GM12875 (cell line): ENCODE results near the gene NXPH1.

Experiments
- H3K4me3 ChIP-seq: one replicate; pipeline ENCODE4 v1.5.1; 2011; ENCODE audit warnings: low read depth, low read length, control low read depth
- TF ChIP-seq, protein P1 (sequence below): IDR thresholded peaks from 2 replicates; pipeline ENCODE4 v1.5.1; 2011; ENCODE audit warnings: low read depth, mild to moderate bottlenecking, control low read depth, inconsistent platforms, low read length, moderate library complexity, borderline replicate concordance; ENCODE audit not compliant: insufficient read depth

Gene NXPH1

DNA sequence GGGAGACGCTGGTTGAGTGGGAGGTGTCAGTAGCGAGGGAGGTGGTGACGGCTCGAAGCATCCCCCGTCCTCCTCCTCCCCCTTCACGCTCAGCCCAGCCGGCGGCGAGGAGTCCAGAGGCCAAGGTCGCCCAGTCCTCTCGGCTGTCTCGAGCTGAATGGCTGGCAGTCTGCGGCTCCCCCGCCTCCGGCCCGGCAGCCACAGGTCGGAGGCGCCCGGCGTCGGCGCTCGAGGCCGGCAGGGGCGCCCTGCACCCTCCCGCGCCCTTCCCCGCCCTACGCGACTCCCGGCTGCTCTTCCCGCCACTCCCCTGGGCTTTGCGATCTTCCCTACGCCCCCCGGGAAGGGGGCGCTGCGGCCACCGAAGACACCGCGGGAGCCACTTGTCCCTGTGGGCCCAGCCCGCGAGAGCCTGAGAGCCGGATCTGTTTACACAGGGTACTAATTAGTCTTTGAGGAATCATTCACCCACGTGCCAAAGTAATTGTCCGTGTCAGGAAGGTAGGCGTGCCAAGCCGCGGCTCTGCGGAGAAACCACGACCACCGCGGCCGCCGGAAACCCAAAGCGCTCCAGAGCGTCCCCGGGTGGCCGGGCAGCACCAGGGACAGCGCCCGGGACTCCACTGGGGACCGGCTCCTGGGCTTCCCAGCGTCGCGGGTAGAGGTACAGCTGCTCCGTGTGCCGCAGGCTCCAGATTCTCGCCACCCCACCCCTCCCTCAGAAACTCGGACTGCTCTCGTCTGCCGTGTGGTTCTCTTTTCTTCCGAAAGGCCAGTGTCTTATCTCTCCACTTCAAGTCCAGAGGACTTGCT lies at the start of gene NXPH1:
Gene NXPH1, plus strand, starts transcription at position 133 of the 813 bp plus-strand sequence.
- no peak within 1 kb of the TSS for H3K4me3 ChIP-seq
- TF ChIP-seq, protein P1, sequence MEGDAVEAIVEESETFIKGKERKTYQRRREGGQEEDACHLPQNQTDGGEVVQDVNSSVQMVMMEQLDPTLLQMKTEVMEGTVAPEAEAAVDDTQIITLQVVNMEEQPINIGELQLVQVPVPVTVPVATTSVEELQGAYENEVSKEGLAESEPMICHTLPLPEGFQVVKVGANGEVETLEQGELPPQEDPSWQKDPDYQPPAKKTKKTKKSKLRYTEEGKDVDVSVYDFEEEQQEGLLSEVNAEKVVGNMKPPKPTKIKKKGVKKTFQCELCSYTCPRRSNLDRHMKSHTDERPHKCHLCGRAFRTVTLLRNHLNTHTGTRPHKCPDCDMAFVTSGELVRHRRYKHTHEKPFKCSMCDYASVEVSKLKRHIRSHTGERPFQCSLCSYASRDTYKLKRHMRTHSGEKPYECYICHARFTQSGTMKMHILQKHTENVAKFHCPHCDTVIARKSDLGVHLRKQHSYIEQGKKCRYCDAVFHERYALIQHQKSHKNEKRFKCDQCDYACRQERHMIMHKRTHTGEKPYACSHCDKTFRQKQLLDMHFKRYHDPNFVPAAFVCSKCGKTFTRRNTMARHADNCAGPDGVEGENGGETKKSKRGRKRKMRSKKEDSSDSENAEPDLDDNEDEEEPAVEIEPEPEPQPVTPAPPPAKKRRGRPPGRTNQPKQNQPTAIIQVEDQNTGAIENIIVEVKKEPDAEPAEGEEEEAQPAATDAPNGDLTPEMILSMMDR = peak; percentile 1

DNA sequence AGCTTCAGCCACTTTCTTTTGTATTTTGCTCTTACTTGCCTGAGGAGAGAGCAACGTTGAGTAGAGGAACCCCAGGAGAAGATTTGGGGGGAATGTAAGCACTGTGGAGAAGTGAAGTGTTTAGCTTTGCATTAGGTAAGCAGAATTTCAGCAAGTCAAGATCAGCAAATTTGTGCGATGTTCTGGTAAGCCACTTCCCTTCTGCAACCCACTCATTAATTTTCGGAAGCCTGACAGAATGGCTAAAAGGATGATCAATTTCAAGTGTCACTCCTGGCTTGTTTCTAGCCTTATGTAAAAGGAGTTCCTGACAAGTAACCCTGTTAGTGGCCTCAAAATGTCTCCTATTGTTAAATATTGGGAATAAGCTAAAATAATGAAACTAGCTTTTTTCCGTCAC lies 48.5 kb upstream of the NXPH1 start:
- TF ChIP-seq, protein P1 = no peak
- H3K4me3 ChIP-seq = no peak overlapping the region

DNA sequence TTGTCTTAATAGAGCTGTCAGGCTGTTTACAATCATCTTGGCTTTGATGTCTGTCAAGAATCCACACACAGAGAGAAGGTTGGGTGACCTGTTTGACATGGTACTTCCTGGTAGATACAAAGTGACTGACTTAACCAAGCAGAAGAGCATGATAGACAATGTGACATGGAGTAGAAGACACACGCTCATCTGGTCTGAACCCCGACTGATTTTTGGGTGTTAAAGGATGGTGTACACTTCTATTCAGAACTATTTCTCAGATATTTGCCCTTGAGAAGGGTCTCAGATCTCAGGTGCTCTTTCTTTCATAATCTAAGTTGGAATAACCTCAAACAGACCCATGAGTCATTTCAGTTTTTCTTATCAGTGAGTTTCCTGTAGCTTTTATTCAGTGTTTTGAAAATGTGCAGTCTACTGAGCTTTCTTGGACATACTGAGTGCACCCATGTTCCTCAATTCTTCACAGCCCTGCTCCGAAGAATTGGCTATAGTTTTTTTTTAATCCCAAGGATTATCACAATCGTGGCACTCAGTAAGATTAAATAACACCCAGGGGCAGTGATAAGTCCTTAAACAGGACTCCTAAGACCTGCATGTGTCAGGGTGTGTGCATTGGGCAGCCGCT lies 46.4 kb upstream of the NXPH1 start:
- TF ChIP-seq, protein P1 = no peak
- no peak overlapping the region for H3K4me3 ChIP-seq

- TF ChIP-seq, protein P1 = no peak
- no peak overlapping the region for H3K4me3 ChIP-seq
Observed at GRCh38 chr7:8387551-8388256, 45.7 kb upstream of the NXPH1 start.

DNA sequence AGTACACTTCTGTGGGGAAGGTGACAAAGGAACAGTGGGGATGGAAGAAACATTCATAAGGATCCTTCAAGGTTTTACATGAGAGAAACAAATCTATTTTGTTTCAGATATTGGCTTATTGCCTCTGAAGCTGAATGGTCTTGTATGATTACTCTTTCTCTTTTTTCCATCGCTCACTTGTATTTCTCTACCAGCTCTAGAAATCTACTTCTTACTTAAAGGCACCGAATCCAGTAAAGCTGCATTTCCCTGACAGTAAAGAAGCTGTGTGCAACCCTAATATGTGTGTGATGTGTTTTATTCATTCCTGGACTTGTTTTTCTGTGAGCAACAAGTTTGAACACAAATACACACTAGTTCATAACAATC lies 45.2 kb upstream of the NXPH1 start:
- TF ChIP-seq, protein P1 = no peak

GRCh38 chr7:8389593-8390261 lies 43.7 kb upstream of the NXPH1 start:
- no peak overlapping the region for H3K4me3 ChIP-seq
- TF ChIP-seq, protein P1 = no peak

More for the DNA sequence above, 45.2 kb upstream of the NXPH1 start:
- H3K4me3 ChIP-seq = no peak overlapping the region
